Aorta (tissue), 5 donors: ENCODE results near the gene CAPG. TPM values are rescaled to one million over a fixed set of nuclear protein-coding genes. Genes with fewer than 3 reads are reported as not detected.

Source experiments
- ATAC-seq: fragments of 200-7000 bp; cut with Tn5 transposase; one replicate; pipeline ENCODE4 v1.9.1; 2022; ENCODE audit warnings: moderate library complexity; ENCODE audit not compliant: low FRiP score
- DNase-seq, 2 donors: peaks; one replicate each; pipeline ENCODE4 v3.0.0-alpha.2; 2020
- H3K27ac ChIP-seq, 2 donors: one replicate each; pipeline ENCODE4 v1.5.1; 2013; ENCODE audit warnings: low read length in 2 of 2, mild to moderate bottlenecking in 2 of 2, moderate library complexity in 2 of 2, control low read depth in 1 of 2, inconsistent platforms in 1 of 2, low read depth in 1 of 2
- H3K27me3 ChIP-seq, 2 donors: one replicate each; pipeline ENCODE4 v1.6.1; 2013; ENCODE audit warnings: control low read depth in 1 of 2, low read length in 1 of 2, mild to moderate bottlenecking in 1 of 2, moderate library complexity in 1 of 2; ENCODE audit not compliant: insufficient read depth in 2 of 2, control insufficient read depth in 1 of 2
- H3K36me3 ChIP-seq, 2 donors: one replicate each; pipeline ENCODE4 v1.6.1; 2013; ENCODE audit warnings: control low read depth in 1 of 2, low read length in 1 of 2, mild to moderate bottlenecking in 1 of 2; ENCODE audit not compliant: insufficient read depth in 2 of 2, control insufficient read depth in 1 of 2
- H3K4me1 ChIP-seq, 2 donors: one replicate each; pipeline ENCODE4 v1.6.1; 2013; ENCODE audit warnings: low read length in 2 of 2, control low read depth in 1 of 2, mild to moderate bottlenecking in 1 of 2, moderate library complexity in 1 of 2; ENCODE audit not compliant: insufficient read depth in 2 of 2, control insufficient read depth in 1 of 2
- H3K4me3 ChIP-seq, 2 donors: one replicate each; pipeline ENCODE4 v1.5.1; 2013; ENCODE audit warnings: low read length in 2 of 2, control low read depth in 1 of 2, mild to moderate bottlenecking in 1 of 2
- H3K9me3 ChIP-seq: one replicate; pipeline ENCODE4 v1.6.1; 2013; ENCODE audit warnings: mild to moderate bottlenecking, low read length; ENCODE audit not compliant: control insufficient read depth
- WGBS, 2 donors: extraction: QIAGEN DNeasy Blood & Tissue Kit; methylation state at CpG; one replicate each; pipeline ENCODE4 v1.1.7; 2013; 5-methylcytosine and 5-hydroxymethylcytosine counted together
- intact Hi-C, 2 donors: fragments of 100-400 bp; cut with DNase I; formaldehyde crosslinking; loops; one replicate each; pipeline versions ENCODE4 v1.14.2 to v1.15.0; 2022
- polyA plus RNA-seq, 2 donors: library from polyadenylated mRNA; stranded (reverse); fragments of 200-250 nt; gene quantifications; one replicate each; pipeline ENCODE4 v1.2.3, GENCODE V29; 2013
- total RNA-seq, 2 donors: library from RNA; stranded (reverse); fragmentation: NEBNext Ultra II Directional; extraction: Animal tissue kit (Norgen Biotek cat#: 25700); gene quantifications; one replicate each; pipeline ENCODE4 v1.2.1, GENCODE V29; 2021
- donor health status: healthy with polysubstance abuse.
- donor health status: Bipolar disorder and iron deficiency.
- donor health status: DM: no; HTN: no; CAD: no.
- donor health status: DM: no; HTN: no; CAD: no.
- donor health status: DM: yes; HTN: yes; CAD: no.

Gene CAPG
- total and polyA plus RNA-seq, 4 donors = 24.9 to 103 (median 72.8) TPM

- H3K27ac ChIP-seq = no peak overlapping the region
- no peaks in the 10 kb centered on the region for H3K4me1 ChIP-seq
- intact Hi-C loops = no loop called here
- WGBS, 2 donors = 86 to 90% methylated on average over 7 of the region's 7 CpGs
- H3K9me3 ChIP-seq = no peaks in the 10 kb centered on the region
- H3K36me3 ChIP-seq = no peaks in the 10 kb centered on the region
- H3K27me3 ChIP-seq = no peaks in the 10 kb centered on the region
- H3K4me3 ChIP-seq = no peak overlapping the region
- no peak for ATAC-seq
- DNase-seq = no peak
Observed at GRCh38 chr2:85449214-85449588, 39.0 kb upstream of the CAPG start.

- Histone ChIP-seq H3K4me3 (no peak overlapping the region), H3K36me3 (no peaks in the 10 kb centered on the region), H3K9me3 (no peaks in the 10 kb centered on the region), H3K27me3 (no peaks in the 10 kb centered on the region), H3K27ac (no peak overlapping the region), H3K4me1 (no peaks in the 10 kb centered on the region)
- no peak for ATAC-seq
- intact Hi-C loops = no loop called here
- 95% methylated on average over 8 of the region's 8 CpGs for WGBS, 2 donors
- no peak for DNase-seq
Observed at GRCh38 chr2:85448461-85449213, 38.5 kb upstream of the CAPG start.

GRCh38 chr2:85447222-85447585, 37.0 kb upstream of the CAPG start:
- no peak for DNase-seq
- intact Hi-C loops = no loop called here
- no peaks in the 10 kb centered on the region for H3K9me3 ChIP-seq
- H3K27ac ChIP-seq = no peak overlapping the region
- H3K36me3 ChIP-seq = no peaks in the 10 kb centered on the region
- H3K4me1 ChIP-seq = no peaks in the 10 kb centered on the region
- no peaks in the 10 kb centered on the region for H3K27me3 ChIP-seq
- WGBS, 2 donors = 90 to 96% methylated on average over 8 of the region's 8 CpGs
- ATAC-seq = no peak
- no peak overlapping the region for H3K4me3 ChIP-seq

GRCh38 chr2:85446296-85447221, 36.4 kb upstream of the CAPG start:
- ATAC-seq = no peak

GRCh38 chr2:85445316-85446295, 35.4 kb upstream of the CAPG start:
- H3K27ac ChIP-seq = no peak overlapping the region
- H3K9me3 ChIP-seq = no peaks in the 10 kb centered on the region
- no peaks in the 10 kb centered on the region for H3K4me1 ChIP-seq
- intact Hi-C loops = no loop called here
- ATAC-seq (peak; percentile 74), DNase-seq (peak in 1 of 2 donors; percentile 84)
- no peak overlapping the region for H3K4me3 ChIP-seq
- H3K27me3 ChIP-seq = no peaks in the 10 kb centered on the region
- 88% methylated on average over 5 of the region's 5 CpGs for WGBS, 2 donors
- no peaks in the 10 kb centered on the region for H3K36me3 ChIP-seq

More at GRCh38 chr2:85446296-85447221, 36.4 kb upstream of the CAPG start:
- Histone ChIP-seq H3K9me3 (no peaks in the 10 kb centered on the region), H3K36me3 (no peaks in the 10 kb centered on the region), H3K4me3 (no peak overlapping the region), H3K27me3 (no peaks in the 10 kb centered on the region), H3K27ac (no peak overlapping the region), H3K4me1 (no peaks in the 10 kb centered on the region)
- 85 to 88% methylated on average over 14 of the region's 14 CpGs for WGBS, 2 donors
- DNase-seq = no peak
- intact Hi-C loops = no loop called here

GRCh38 chr2:85444629-85445172, 34.5 kb upstream of the CAPG start:
- Histone ChIP-seq H3K4me1 (no peaks in the 10 kb centered on the region), H3K9me3 (no peaks in the 10 kb centered on the region), H3K4me3 (no peak overlapping the region), H3K36me3 (no peaks in the 10 kb centered on the region), H3K27ac (no peak overlapping the region), H3K27me3 (no peaks in the 10 kb centered on the region)
- intact Hi-C loops = no loop called here
- 91 to 93% methylated on average over 6 of the region's 6 CpGs for WGBS, 2 donors
- ATAC-seq = no peak
- DNase-seq = no peak

- H3K27me3 ChIP-seq = no peaks in the 10 kb centered on the region
- intact Hi-C loops = no loop called here
- no peak overlapping the region for H3K4me3 ChIP-seq
- no peak overlapping the region for H3K27ac ChIP-seq
- H3K4me1 ChIP-seq = no peaks in the 10 kb centered on the region
- no peak for ATAC-seq
- DNase-seq = no peak
- no peaks in the 10 kb centered on the region for H3K36me3 ChIP-seq
- 69 to 80% methylated on average over 4 of the region's 4 CpGs for WGBS, 2 donors
- no peaks in the 10 kb centered on the region for H3K9me3 ChIP-seq
Observed at GRCh38 chr2:85441864-85442263, 31.7 kb upstream of the CAPG start.

- intact Hi-C loops = no loop called here
- no peak for DNase-seq
- H3K27me3 ChIP-seq = no peaks in the 10 kb centered on the region
Observed at GRCh38 chr2:85440729-85441128, 30.6 kb upstream of the CAPG start.

More at GRCh38 chr2:85440729-85441128, 30.6 kb upstream of the CAPG start:
- no peaks in the 10 kb centered on the region for H3K4me1 ChIP-seq
- H3K36me3 ChIP-seq = no peaks in the 10 kb centered on the region
- no peaks in the 10 kb centered on the region for H3K9me3 ChIP-seq
- ATAC-seq = no peak
- no peak overlapping the region for H3K4me3 ChIP-seq
- H3K27ac ChIP-seq = no peak overlapping the region
- 94% methylated on average over 5 of the region's 5 CpGs for WGBS, 2 donors
